HEK293 (cell line): ENCODE data around the gene PIANP.

Experiments
- CTCF ChIA-PET: fragments of 350-600 bp; formaldehyde crosslinking; extraction: SDS; loops from one replicate; lab custom pipeline; 2021; ENCODE audit warnings: antibody characterized with exemption; lab: Yijun Ruan, JAX
- POLR2A ChIA-PET: fragments of 300-600 bp; formaldehyde crosslinking; extraction: SDS; loops from one replicate; lab custom pipeline; 2020; ENCODE audit warnings: antibody characterized with exemption, inconsistent platforms; lab: Yijun Ruan, JAX
- H3K27ac ChIP-seq: fragments of 200-500 bp; sonication (Bioruptor generic); 2 replicates; pipeline ENCODE4 v1.5.1; 2014; ENCODE audit warnings: low read depth, low read length, control low read depth, inconsistent platforms; ENCODE audit errors: extremely low read depth
- H3K36me3 ChIP-seq, 2 experiments: fragments of 200-500 bp in 1 of 2; sonication (Bioruptor generic) in 1 of 2; 1 replicate in 1 of 2; 2 replicates in 1 of 2; pipeline ENCODE4 v1.5.1; 2014 to 2017; ENCODE audit warnings: inconsistent platforms in 2 of 2, low read length in 2 of 2; ENCODE audit not compliant: control insufficient read depth in 2 of 2, insufficient read depth in 1 of 2
- H3K4me1 ChIP-seq: fragments of 200-500 bp; sonication (Bioruptor generic); 2 replicates; pipeline ENCODE4 v1.5.1; 2014; ENCODE audit warnings: mild to moderate bottlenecking, low read length, inconsistent platforms; ENCODE audit not compliant: control insufficient read depth, insufficient read depth
- H3K4me3 ChIP-seq: 2 replicates; pipeline ENCODE4 v1.5.1; 2011; ENCODE audit warnings: low read depth, mild to moderate bottlenecking, control low read depth, low read length, moderate library complexity
- H3K9me3 ChIP-seq: fragments of 200-500 bp; sonication (Bioruptor generic); 2 replicates; pipeline ENCODE4 v1.5.1; 2014; ENCODE audit warnings: low read depth, low read length, inconsistent platforms; ENCODE audit not compliant: control insufficient read depth, insufficient read depth
- GLI4 ChIP-seq: fragments of 450-650 bp; formaldehyde crosslinking; IDR thresholded peaks from 2 replicates; pipeline ENCODE4 v1.5.1; 2016; ENCODE audit warnings: missing biosample characterization, missing genetic modification characterization
- GLIS1 ChIP-seq: fragments of 450-650 bp; formaldehyde crosslinking; IDR thresholded peaks from 2 replicates; pipeline ENCODE4 v1.5.1; 2016; ENCODE audit warnings: missing biosample characterization, missing genetic modification characterization
- IKZF3 ChIP-seq: fragments of 450-650 bp; IDR thresholded peaks from 2 replicates; pipeline ENCODE4 v1.5.0; 2018; ENCODE audit warnings: missing biosample characterization, mild to moderate bottlenecking, missing genetic modification characterization, moderate library complexity
- KLF16 ChIP-seq: fragments of 450-650 bp; formaldehyde crosslinking; IDR thresholded peaks from 2 replicates; pipeline ENCODE4 v1.5.1; 2017; ENCODE audit warnings: missing biosample characterization, missing genetic modification characterization
- PRDM1 ChIP-seq: fragments of 450-650 bp; formaldehyde crosslinking; IDR thresholded peaks from 2 replicates; pipeline ENCODE4; 2016; ENCODE audit warnings: missing biosample characterization, missing genetic modification characterization
- ZBTB17 ChIP-seq: fragments of 450-650 bp; formaldehyde crosslinking; IDR thresholded peaks from 2 replicates; pipeline ENCODE4 v1.5.1; 2016; ENCODE audit warnings: missing biosample characterization, missing genetic modification characterization
- ZBTB21 ChIP-seq: fragments of 450-650 bp; formaldehyde crosslinking; IDR thresholded peaks from 2 replicates; pipeline ENCODE4 v1.5.1; 2017; ENCODE audit warnings: missing biosample characterization, missing genetic modification characterization
- ZBTB48 ChIP-seq: fragments of 450-650 bp; formaldehyde crosslinking; IDR thresholded peaks from 2 replicates; pipeline ENCODE4 v1.5.1; 2016; ENCODE audit warnings: missing biosample characterization, missing genetic modification characterization
- ZNF121 ChIP-seq: fragments of 450-650 bp; formaldehyde crosslinking; IDR thresholded peaks from 2 replicates; pipeline ENCODE4 v1.5.1; 2016; ENCODE audit warnings: missing biosample characterization, missing genetic modification characterization
- ZNF146 ChIP-seq: fragments of 450-650 bp; formaldehyde crosslinking; IDR thresholded peaks from 2 replicates; pipeline ENCODE4 v1.5.1; 2016; ENCODE audit warnings: missing biosample characterization, missing genetic modification characterization
- ZNF155 ChIP-seq: fragments of 450-650 bp; formaldehyde crosslinking; IDR thresholded peaks from 2 replicates; pipeline ENCODE4 v1.5.1; 2016; ENCODE audit warnings: missing biosample characterization, missing genetic modification characterization
- ZNF19 ChIP-seq: fragments of 450-650 bp; formaldehyde crosslinking; IDR thresholded peaks from 2 replicates; pipeline ENCODE4; 2016; ENCODE audit warnings: missing biosample characterization, missing genetic modification characterization, low read depth
- ZNF335 ChIP-seq: fragments of 450-650 bp; formaldehyde crosslinking; conservative IDR thresholded peaks from 2 replicates; pipeline ENCODE4 v1.5.1; 2016; ENCODE audit warnings: missing biosample characterization, missing genetic modification characterization
- ZNF350 ChIP-seq: fragments of 450-650 bp; formaldehyde crosslinking; IDR thresholded peaks from 2 replicates; pipeline ENCODE4 v1.5.0; 2017; ENCODE audit warnings: missing biosample characterization, mild to moderate bottlenecking, missing genetic modification characterization
- ZNF366 ChIP-seq: fragments of 450-650 bp; formaldehyde crosslinking; conservative IDR thresholded peaks from 2 replicates; pipeline ENCODE4 v1.5.1; 2016; ENCODE audit warnings: missing biosample characterization, missing genetic modification characterization
- ZNF423 ChIP-seq: fragments of 450-650 bp; formaldehyde crosslinking; IDR thresholded peaks from 2 replicates; pipeline ENCODE4 v1.5.1; 2016; ENCODE audit warnings: missing biosample characterization, missing genetic modification characterization
- ZNF585B ChIP-seq: fragments of 450-650 bp; formaldehyde crosslinking; IDR thresholded peaks from 2 replicates; pipeline ENCODE4 v1.5.1; 2016; ENCODE audit warnings: missing biosample characterization, missing genetic modification characterization
- ZNF600 ChIP-seq: fragments of 450-650 bp; formaldehyde crosslinking; IDR thresholded peaks from 2 replicates; pipeline ENCODE4 v1.5.1; 2016; ENCODE audit warnings: missing biosample characterization, missing genetic modification characterization
- ZNF629 ChIP-seq: fragments of 450-650 bp; formaldehyde crosslinking; IDR thresholded peaks from 2 replicates; pipeline ENCODE4 v1.5.1; 2017; ENCODE audit warnings: missing biosample characterization, missing genetic modification characterization
- ZNF670 ChIP-seq: fragments of 450-650 bp; formaldehyde crosslinking; IDR thresholded peaks from 2 replicates; pipeline ENCODE4 v1.5.1; 2016; ENCODE audit warnings: missing biosample characterization, missing genetic modification characterization, low read depth
- ZNF76 ChIP-seq: fragments of 450-650 bp; formaldehyde crosslinking; IDR thresholded peaks from 2 replicates; pipeline ENCODE4; 2016; ENCODE audit warnings: low read depth, missing biosample characterization, missing genetic modification characterization, borderline replicate concordance
- ZNF776 ChIP-seq: fragments of 450-650 bp; formaldehyde crosslinking; IDR thresholded peaks from 2 replicates; pipeline ENCODE4 v1.5.0; 2017; ENCODE audit warnings: missing biosample characterization, missing genetic modification characterization, borderline replicate concordance
- TF ChIP-seq, protein P1 (sequence below): IDR thresholded peaks from 2 replicates; pipeline ENCODE4 v1.6.1; 2011; ENCODE audit warnings: mild to moderate bottlenecking, low read depth, low read length, borderline replicate concordance
- TF ChIP-seq, protein P2 (sequence below): fragments of 450-650 bp; IDR thresholded peaks from 2 replicates; pipeline ENCODE4 v1.5.1; 2018; ENCODE audit warnings: missing biosample characterization, mild to moderate bottlenecking, missing genetic modification characterization

The PIANP gene

DNA sequence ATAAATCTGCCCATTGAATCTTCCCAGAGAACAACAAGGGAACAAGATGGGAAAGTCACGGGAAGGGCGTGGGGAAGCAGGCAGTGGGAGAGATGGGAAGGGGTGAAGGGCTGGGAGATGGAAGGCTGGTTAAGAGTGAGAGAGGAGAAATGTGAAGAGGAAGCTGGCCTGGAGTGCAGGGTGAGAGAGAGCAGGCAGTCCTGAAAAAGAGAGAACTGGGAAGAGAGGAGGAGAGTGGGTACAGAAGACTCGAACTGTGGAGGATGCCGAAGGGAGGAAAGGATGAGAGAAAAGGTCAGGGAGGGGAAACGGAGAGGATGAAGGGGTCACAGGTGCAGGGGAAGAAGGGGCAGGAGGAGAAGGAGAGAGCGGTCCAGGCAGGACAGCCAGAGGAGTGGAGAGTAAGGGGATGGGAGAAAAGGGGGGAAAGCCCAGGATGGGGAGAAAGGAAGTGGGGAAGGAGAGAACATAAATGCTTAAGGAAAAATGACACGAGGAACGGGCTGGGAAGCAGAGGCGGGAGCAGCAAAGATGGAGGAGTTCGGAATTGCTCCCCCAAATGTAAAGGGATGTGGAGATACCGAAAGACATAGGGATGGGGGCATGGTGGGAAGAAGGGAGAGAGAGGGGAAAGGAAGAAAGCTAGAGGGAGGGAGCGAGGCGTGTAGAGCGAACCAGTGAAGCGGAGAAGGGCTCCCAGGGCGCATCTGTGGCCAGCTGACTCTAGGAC lies 1.2 kb downstream of the PIANP start:
- Histone ChIP-seq H3K4me3 (peak overlapping the region; percentile 55), H3K36me3 (peaks cover 0 to 11% of the 10 kb centered on the region in 2 experiments; a peak in 1 of 3 replicates), H3K4me1 (no peaks in the 10 kb centered on the region), H3K9me3 (no peaks in the 10 kb centered on the region), H3K27ac (no peak overlapping the region)
- ChIA-PET POLR2A (interaction anchor here (0.7 to 2.5 kb wide), 4 partner anchors 10 to 165 kb away, joined by 4 to 16 read pairs (median 4); partner anchors contain the start of genes COPS7A, GAPDH and ZNF384), CTCF (interaction anchor here (0.9 to 1.5 kb wide), 5 partner anchors 81 to 137 kb away, joined by 3 to 9 read pairs (median 4); no protein-coding TSS in a partner anchor)
- TF ChIP-seq, protein P1, sequence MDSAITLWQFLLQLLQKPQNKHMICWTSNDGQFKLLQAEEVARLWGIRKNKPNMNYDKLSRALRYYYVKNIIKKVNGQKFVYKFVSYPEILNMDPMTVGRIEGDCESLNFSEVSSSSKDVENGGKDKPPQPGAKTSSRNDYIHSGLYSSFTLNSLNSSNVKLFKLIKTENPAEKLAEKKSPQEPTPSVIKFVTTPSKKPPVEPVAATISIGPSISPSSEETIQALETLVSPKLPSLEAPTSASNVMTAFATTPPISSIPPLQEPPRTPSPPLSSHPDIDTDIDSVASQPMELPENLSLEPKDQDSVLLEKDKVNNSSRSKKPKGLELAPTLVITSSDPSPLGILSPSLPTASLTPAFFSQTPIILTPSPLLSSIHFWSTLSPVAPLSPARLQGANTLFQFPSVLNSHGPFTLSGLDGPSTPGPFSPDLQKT = no peak
- TF ChIP-seq ZNF146 (tag by site-specific recombination) = no peak
- TF ChIP-seq ZNF121 (tag by site-specific recombination) = no peak
- TF ChIP-seq ZNF585B = no peak
- peak; percentile 66 for TF ChIP-seq ZBTB17
- 0 out of 2 replicates have a peak, but pooled peaks have one; percentile 32 for TF ChIP-seq IKZF3 (tag by site-specific recombination)
- TF ChIP-seq ZNF670 (tag by site-specific recombination) = 0 out of 2 replicates have a peak, but pooled peaks have one; percentile 47
- 0 out of 2 replicates have a peak, but pooled peaks have one; percentile 9 for TF ChIP-seq ZNF776 (tag by site-specific recombination)
- TF ChIP-seq, protein P2, sequence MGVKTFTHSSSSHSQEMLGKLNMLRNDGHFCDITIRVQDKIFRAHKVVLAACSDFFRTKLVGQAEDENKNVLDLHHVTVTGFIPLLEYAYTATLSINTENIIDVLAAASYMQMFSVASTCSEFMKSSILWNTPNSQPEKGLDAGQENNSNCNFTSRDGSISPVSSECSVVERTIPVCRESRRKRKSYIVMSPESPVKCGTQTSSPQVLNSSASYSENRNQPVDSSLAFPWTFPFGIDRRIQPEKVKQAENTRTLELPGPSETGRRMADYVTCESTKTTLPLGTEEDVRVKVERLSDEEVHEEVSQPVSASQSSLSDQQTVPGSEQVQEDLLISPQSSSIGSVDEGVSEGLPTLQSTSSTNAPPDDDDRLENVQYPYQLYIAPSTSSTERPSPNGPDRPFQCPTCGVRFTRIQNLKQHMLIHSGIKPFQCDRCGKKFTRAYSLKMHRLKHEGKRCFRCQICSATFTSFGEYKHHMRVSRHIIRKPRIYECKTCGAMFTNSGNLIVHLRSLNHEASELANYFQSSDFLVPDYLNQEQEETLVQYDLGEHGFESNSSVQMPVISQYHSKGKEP = no peak
- TF ChIP-seq ZNF335 = 0 out of 2 replicates have a peak, but pooled peaks have one; percentile 16
- 0 out of 2 replicates have a peak, but pooled peaks have one; percentile 29 for TF ChIP-seq KLF16
- no peak for TF ChIP-seq ZNF155 (tag by site-specific recombination)
- no peak for TF ChIP-seq ZNF600 (tag by site-specific recombination)
- TF ChIP-seq GLI4 (tag by site-specific recombination) = 0 out of 2 replicates have a peak, but pooled peaks have one; percentile 48
- peak; percentile 99 for TF ChIP-seq ZNF366 (tag by site-specific recombination)
- TF ChIP-seq ZNF350 (tag by site-specific recombination) = no peak
- TF ChIP-seq ZBTB21 = 0 out of 2 replicates have a peak, but pooled peaks have one; percentile 25
- no peak for TF ChIP-seq ZNF19
- 0 out of 2 replicates have a peak, but pooled peaks have one; percentile 9 for TF ChIP-seq GLIS1 (tag by site-specific recombination)
- no peak for TF ChIP-seq ZNF423
- TF ChIP-seq PRDM1 (tag by site-specific recombination) = peak; percentile 100
- TF ChIP-seq ZNF629 = 0 out of 2 replicates have a peak, but pooled peaks have one; percentile 15
- TF ChIP-seq ZNF76 (tag by site-specific recombination) = peak; percentile 49
- 0 out of 2 replicates have a peak, but pooled peaks have one; percentile 17 for TF ChIP-seq ZBTB48 (tag by site-specific recombination)
